HG03025 (cell line): Measurements from ENCODE around the gene WWC2.

Experiments
- ATAC-seq: cut with Tn5 transposase; IDR thresholded peaks from one replicate; pipeline ENCODE4 v1.9.1; 2021; ENCODE audit warnings: mild to moderate bottlenecking, moderate library complexity; ENCODE audit not compliant: unreplicated experiment, low FRiP score

Gene WWC2

DNA sequence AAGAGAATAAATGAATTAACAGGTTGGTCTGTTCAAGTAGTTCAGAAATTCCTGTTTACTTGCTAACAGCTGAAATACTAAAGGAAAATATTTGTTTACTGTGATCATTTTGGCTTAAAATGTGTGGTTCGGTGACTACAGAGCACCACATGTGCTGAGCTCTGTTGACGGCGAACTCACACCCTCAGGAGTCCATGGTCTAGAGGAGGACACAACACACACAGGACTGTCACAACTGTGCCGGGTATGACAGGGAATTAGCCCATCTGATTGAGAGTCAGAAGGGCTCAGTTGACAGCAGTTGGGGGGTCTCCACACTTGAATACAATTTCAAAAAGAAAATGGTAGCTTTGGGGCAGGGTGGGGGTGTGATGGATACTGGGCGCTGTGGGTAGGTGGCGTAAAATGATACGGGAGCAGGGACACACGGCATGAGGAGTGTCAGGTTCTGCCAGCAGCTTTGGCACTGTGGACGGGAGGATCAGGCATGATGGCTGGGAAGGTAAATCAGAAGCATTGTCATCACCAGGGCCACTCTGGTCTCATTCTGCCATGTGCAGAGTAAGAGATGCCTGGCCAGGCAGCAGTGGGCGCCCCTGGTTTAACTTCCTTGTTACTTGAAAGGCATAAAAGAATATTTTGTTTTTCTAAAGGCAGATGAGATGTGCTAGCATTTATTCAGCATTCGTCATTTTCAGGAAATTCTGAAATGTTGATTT, 187.7 kb downstream of the WWC2 start:
- ATAC-seq: no peak

DNA sequence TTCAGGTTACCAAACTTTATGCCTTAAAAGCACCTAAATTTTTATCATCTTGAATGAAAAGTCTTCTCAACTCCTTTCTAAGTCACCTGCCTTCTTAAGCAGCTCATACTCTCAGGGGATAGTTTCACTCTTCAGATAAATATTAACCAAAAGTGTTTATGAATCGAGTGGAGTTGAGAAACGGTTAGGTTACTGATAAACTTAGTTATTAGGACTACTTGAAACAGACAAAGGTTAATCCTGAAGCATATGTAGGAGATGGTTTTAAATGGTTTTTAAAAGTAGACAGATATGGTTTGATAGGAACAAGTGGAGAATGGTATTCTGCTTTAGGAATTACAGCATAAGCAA, 188.2 kb downstream of the WWC2 start:
- ATAC-seq: peak; percentile 69

- ATAC-seq: peak; percentile 65
Measured at GRCh38 chr4:183287677-183288076, 188.6 kb downstream of the WWC2 start.

GRCh38 chr4:183288955-183289354, 189.9 kb downstream of the WWC2 start:
- no peak for ATAC-seq

- ATAC-seq: no peak
Measured at GRCh38 chr4:183289688-183290087, 190.6 kb downstream of the WWC2 start.

GRCh38 chr4:183291070-183291469, 192.0 kb downstream of the WWC2 start:
- ATAC-seq: no peak

GRCh38 chr4:183295711-183296110, 196.7 kb downstream of the WWC2 start:
- ATAC-seq: no peak

- ATAC-seq: peak; percentile 59
Measured at GRCh38 chr4:183297675-183298074, 198.6 kb downstream of the WWC2 start.

DNA sequence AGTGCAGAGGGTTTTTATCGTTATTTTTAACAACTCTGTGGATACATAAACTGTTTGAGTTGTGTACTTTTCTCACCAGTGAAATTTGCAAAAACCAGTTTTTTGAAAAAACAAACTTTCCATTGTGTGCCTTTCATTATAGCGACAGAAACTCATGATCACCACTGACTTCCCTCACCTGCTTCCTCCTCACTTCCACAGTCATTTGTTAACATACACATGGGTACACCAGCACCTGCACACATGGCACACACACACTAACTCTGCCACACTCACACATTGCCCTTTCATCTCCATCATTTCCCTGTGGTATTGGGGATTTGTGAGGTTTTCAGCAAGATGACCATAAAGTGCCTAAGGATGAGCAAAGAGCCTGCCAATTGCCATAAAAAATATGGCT, 200.4 kb downstream of the WWC2 start:
- no peak for ATAC-seq

- no peak for ATAC-seq
Measured at GRCh38 chr4:183300070-183300469, 201.0 kb downstream of the WWC2 start.

- ATAC-seq: no peak
Measured at GRCh38 chr4:183300655-183301054, 201.6 kb downstream of the WWC2 start.

GRCh38 chr4:183303301-183303700, 204.2 kb downstream of the WWC2 start:
- ATAC-seq: no peak

DNA sequence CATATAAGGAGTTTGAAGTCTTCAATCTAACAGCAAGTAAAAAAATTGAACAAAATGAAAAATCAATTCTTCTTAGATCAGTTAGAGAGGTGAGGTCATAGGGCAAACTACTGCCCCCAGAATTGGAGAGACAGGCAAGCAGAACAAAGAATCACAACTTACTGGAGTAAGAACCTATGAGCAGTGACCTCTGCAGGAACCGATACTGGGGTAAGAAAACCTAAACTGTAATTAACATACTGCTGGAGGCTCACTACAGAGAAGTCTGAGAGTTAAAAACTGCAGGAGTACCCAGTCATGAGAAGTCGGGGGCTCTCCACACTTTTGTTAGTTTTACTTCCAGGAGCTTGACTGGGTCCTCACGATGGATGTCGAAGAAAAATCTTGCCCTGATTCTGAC, 205.0 kb downstream of the WWC2 start:
- peak; percentile 85 for ATAC-seq

DNA sequence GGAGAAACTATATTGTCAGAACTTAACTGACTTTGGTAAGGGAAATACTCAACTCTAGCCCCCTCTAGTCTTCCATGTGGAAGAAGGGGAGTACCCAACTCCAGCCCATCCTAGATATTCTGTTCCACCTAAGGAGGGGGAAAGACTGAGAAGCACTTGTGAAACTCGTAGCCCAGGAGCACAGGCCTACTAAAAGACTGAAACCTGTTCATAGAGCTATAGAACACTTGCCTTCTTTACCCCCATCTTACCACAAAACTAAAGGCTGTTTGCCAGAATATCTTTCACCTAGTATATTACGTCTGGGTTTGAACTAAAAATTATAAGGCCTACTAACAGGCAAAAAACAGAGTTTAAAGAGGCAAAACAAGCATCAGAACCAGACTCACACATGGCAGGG, 205.5 kb downstream of the WWC2 start:
- ATAC-seq: peak; percentile 47

GRCh38 chr4:183306811-183307210, 207.8 kb downstream of the WWC2 start:
- no peak for ATAC-seq

- no peak for ATAC-seq
Measured at GRCh38 chr4:183312841-183313240, 213.8 kb downstream of the WWC2 start.

- no peak for ATAC-seq
Measured at GRCh38 chr4:183314336-183314735, 215.3 kb downstream of the WWC2 start.

DNA sequence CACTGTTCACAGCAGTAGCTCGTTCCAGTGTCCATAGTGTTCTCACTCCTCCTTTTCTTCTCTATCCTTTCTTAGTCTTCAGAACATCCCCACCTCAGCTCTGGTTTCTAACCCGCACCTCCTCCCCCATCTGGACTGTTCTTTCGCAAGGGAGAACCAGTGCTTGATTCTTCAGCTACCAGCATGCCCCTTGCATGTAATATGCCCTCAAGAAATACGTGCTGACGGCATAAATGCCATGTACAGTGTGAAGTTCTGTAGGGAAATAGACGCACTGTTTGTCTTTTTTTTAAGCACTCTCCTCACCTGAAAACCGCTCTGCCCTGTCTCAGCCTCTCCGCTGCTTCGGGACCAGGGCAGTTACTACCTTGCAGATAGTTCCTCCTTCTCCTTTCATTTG, 215.7 kb downstream of the WWC2 start:
- ATAC-seq: no peak

GRCh38 chr4:183318656-183319055, 219.6 kb downstream of the WWC2 start:
- no peak for ATAC-seq

- ATAC-seq: no peak
Measured at GRCh38 chr4:183320211-183321059, 221.4 kb downstream of the WWC2 start, which contains the start of gene CLDN22. Gene CLDN22 (minus strand): TSS chr4:183320276. CDS start chr4:183320218, 58 bp downstream.

DNA sequence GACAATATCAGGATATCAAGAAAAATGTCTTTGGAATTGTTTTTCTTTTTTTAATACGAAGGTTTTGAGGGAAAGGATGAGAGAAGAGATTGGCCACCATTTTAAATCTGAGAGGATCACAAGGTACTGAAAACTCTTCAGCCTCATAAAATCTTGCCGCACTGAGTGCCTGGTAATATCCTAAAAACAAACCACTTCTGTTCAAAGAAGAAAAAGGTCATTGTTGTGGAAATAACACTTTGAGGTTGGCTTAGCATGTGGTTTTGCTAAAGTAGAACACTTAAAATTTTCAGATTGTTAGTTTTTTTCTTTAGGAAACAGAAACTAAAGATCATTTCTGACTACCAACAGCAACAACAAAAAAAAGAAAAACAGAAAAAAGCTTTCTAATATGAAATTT, 222.0 kb downstream of the WWC2 start:
- no peak for ATAC-seq

DNA sequence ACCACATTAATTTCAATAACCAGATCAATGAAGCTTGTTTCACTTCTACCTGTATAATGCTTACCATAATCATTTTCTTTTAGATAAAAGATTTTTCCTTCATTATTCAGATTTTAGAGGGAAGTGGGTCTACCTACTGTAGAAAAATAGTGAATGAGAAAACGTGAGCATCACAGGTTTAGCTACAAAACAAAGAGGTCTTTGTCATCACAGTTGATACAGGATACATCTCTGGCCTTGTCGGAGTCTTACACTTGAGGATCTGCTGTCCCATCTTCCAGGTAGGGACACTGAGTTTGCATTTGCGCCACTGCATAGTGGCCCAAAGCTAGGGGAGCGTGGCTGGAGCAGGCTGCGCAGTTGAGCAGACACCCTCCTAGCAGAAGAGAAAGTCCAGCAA, 222.5 kb downstream of the WWC2 start:
- ATAC-seq: no peak
